H1 (cell line): ENCODE measurements around the gene NXPH1. TPM values are rescaled to one million over a fixed set of nuclear protein-coding genes. Genes with fewer than 3 reads are reported as not detected.

Experiments used
- CTCF ChIA-PET: fragments of 300-600 bp; sonication (Branson Sonifier 250); formaldehyde crosslinking; loops from one replicate; lab custom pipeline; 2021; ENCODE audit not compliant: partially characterized antibody; lab: Charles Lee
- POLR2A ChIA-PET: fragments of 300-600 bp; sonication (Branson Sonifier 250); formaldehyde crosslinking; loops from one replicate; lab custom pipeline; 2021; ENCODE audit warnings: inconsistent platforms; ENCODE audit not compliant: partially characterized antibody; lab: Charles Lee
- DNase-seq, 2 experiments: peaks; one replicate each; pipeline versions ENCODE4 v3.0.0 to v3.0.0-alpha.2; 2010 to 2022; ENCODE audit warnings: low spot score in 2 of 2, low read depth in 1 of 2, mixed read lengths in 1 of 2
- FAIRE-seq: peaks from 2 replicates; lab custom pipeline; 2011; peaks lifted over from hg19 to GRCh38; lab: Jason Lieb, UNC
- H2AFZ ChIP-seq: 2 replicates; pipeline ENCODE4 v1.8.1; 2012; ENCODE audit warnings: low read length, inconsistent platforms
- H2AK5ac ChIP-seq: 2 replicates; pipeline ENCODE4 v1.6.1; 2013; ENCODE audit warnings: low read depth, low read length
- H2BK120ac ChIP-seq: replicated peaks from 2 replicates; pipeline ENCODE3; 2013; ENCODE audit warnings: low read depth, low read length, inconsistent platforms
- H2BK12ac ChIP-seq: 2 replicates; pipeline ENCODE4 v1.6.1; 2013; ENCODE audit warnings: low read depth, low read length
- H2BK15ac ChIP-seq: 2 replicates; pipeline ENCODE4 v1.6.1; 2013; ENCODE audit warnings: low read length
- H2BK20ac ChIP-seq: 2 replicates; pipeline ENCODE4 v1.6.1; 2013; ENCODE audit warnings: low read length
- H2BK5ac ChIP-seq: 2 replicates; pipeline ENCODE4 v1.6.1; 2013; ENCODE audit warnings: low read depth, low read length
- H3K14ac ChIP-seq: 2 replicates; pipeline ENCODE4 v1.6.1; 2013; ENCODE audit warnings: inconsistent platforms; ENCODE audit not compliant: insufficient read length
- H3K18ac ChIP-seq: 2 replicates; pipeline ENCODE4 v1.6.1; 2013; ENCODE audit warnings: low read length; ENCODE audit errors: extremely low read depth
- H3K23ac ChIP-seq: 2 replicates; pipeline ENCODE4 v1.6.1; 2013; ENCODE audit warnings: inconsistent platforms; ENCODE audit not compliant: insufficient read length
- H3K23me2 ChIP-seq: 2 replicates; pipeline ENCODE4 v1.6.1; 2013; ENCODE audit warnings: low read depth, low read length
- H3K27ac ChIP-seq: 2 replicates; pipeline ENCODE4 v1.6.1; 2011; ENCODE audit warnings: low read depth, low read length, inconsistent platforms
- H3K27me3 ChIP-seq, 4 experiments: replicated peaks in 1 of 4; 1 replicate in 1 of 4; 2 replicates in 3 of 4; pipeline versions ENCODE4 v1.6.1 to v1.8.1; 2011 to 2013; ENCODE audit warnings: low read length in 3 of 4, mild to moderate bottlenecking in 3 of 4, inconsistent platforms in 2 of 4, mixed read lengths in 2 of 4, moderate library complexity in 1 of 4; ENCODE audit not compliant: control insufficient read depth in 3 of 4, insufficient read depth in 3 of 4; ENCODE audit errors: extremely low read depth in 1 of 4
- H3K36me3 ChIP-seq, 4 experiments: 2 replicates each; pipeline versions ENCODE4 v1.6.1 to v1.8.1; 2011 to 2013; ENCODE audit warnings: mild to moderate bottlenecking in 4 of 4, low read length in 3 of 4, moderate library complexity in 2 of 4, control low read depth in 1 of 4, inconsistent platforms in 1 of 4; ENCODE audit not compliant: insufficient read depth in 4 of 4, control insufficient read depth in 2 of 4
- H3K4ac ChIP-seq: replicated peaks from 2 replicates; pipeline ENCODE3; 2013; ENCODE audit warnings: low read length, low read depth, mixed read lengths, inconsistent platforms; ENCODE audit not compliant: insufficient read length
- H3K4me1 ChIP-seq, 4 experiments: replicated peaks in 1 of 4; 1 replicate in 1 of 4; 2 replicates in 3 of 4; pipeline versions ENCODE4 v1.6.1 to v1.8.1; 2011 to 2013; ENCODE audit warnings: low read length in 3 of 4, inconsistent platforms in 2 of 4, mixed read lengths in 1 of 4; ENCODE audit not compliant: insufficient read depth in 4 of 4, control insufficient read depth in 3 of 4
- H3K4me2 ChIP-seq, 2 experiments: 2 replicates each; pipeline versions ENCODE4 v1.6.1 to v1.8.1; 2011 to 2013; ENCODE audit warnings: low read depth in 2 of 2, low read length in 2 of 2, control low read depth in 1 of 2, inconsistent platforms in 1 of 2, mild to moderate bottlenecking in 1 of 2; ENCODE audit not compliant: insufficient read depth in 1 of 2
- H3K4me3 ChIP-seq, 4 experiments: fragments of 200-600, 300-600 bp in 1 of 4; sonication (generic), shearing (Covaris generic), sonication (Bioruptor Twin) in 1 of 4; 2 replicates each; pipeline versions ENCODE4 v1.5.1 to v1.8.1; 2011 to 2016; ENCODE audit warnings: low read length in 4 of 4, low read depth in 3 of 4, control low read depth in 2 of 4, inconsistent platforms in 2 of 4, mild to moderate bottlenecking in 2 of 4, mixed read lengths in 1 of 4, moderate library complexity in 1 of 4; ENCODE audit not compliant: insufficient read depth in 2 of 4; ENCODE audit errors: extremely low read depth in 1 of 4
- H3K56ac ChIP-seq: replicated peaks from 2 replicates; pipeline ENCODE3; 2013; ENCODE audit warnings: low read depth, mild to moderate bottlenecking, mixed read lengths, low read length, inconsistent platforms; ENCODE audit not compliant: insufficient read length
- H3K79me1 ChIP-seq: 2 replicates; pipeline ENCODE4 v1.6.1; 2013; ENCODE audit warnings: low read depth, low read length, control low read depth
- H3K79me2 ChIP-seq, 2 experiments: 2 replicates each; pipeline versions ENCODE4 v1.6.1 to v1.8.1; 2012 to 2013; ENCODE audit warnings: low read length in 2 of 2, mild to moderate bottlenecking in 2 of 2, inconsistent platforms in 1 of 2; ENCODE audit not compliant: insufficient read depth in 2 of 2, control insufficient read depth in 1 of 2
- H3K9ac ChIP-seq, 4 experiments: replicated peaks in 1 of 4; 1 replicate in 1 of 4; 2 replicates in 3 of 4; pipeline versions ENCODE4 v1.6.1 to v1.8.1; 2011 to 2013; ENCODE audit warnings: low read depth in 3 of 4, low read length in 3 of 4, control low read depth in 2 of 4, mild to moderate bottlenecking in 2 of 4, moderate library complexity in 2 of 4, inconsistent platforms in 1 of 4; ENCODE audit errors: extremely low read depth in 1 of 4
- H3K9me3 ChIP-seq, 2 experiments: 2 replicates each; pipeline versions ENCODE4 v1.6.1 to v1.8.1; 2012 to 2013; ENCODE audit warnings: mild to moderate bottlenecking in 2 of 2, moderate library complexity in 2 of 2, control low read depth in 1 of 2, inconsistent platforms in 1 of 2, low read depth in 1 of 2, low read length in 1 of 2, mixed read lengths in 1 of 2; ENCODE audit not compliant: insufficient read depth in 2 of 2
- H4K20me1 ChIP-seq, 2 experiments: replicated peaks in 1 of 2; 2 replicates each; pipeline versions ENCODE3 to v1.8.1; 2011 to 2013; ENCODE audit warnings: inconsistent platforms in 2 of 2, low read length in 2 of 2, mild to moderate bottlenecking in 1 of 2; ENCODE audit not compliant: insufficient read depth in 2 of 2, control insufficient read depth in 1 of 2
- H4K5ac ChIP-seq: 2 replicates; pipeline ENCODE4 v1.6.1; 2013; ENCODE audit warnings: low read length, low read depth, mixed read lengths, inconsistent platforms; ENCODE audit not compliant: insufficient read length
- H4K8ac ChIP-seq: 2 replicates; pipeline ENCODE4 v1.8.0; 2013; ENCODE audit warnings: mild to moderate bottlenecking, moderate library complexity, low read length, inconsistent platforms; ENCODE audit not compliant: insufficient read depth; ENCODE audit errors: extremely low read depth
- H4K91ac ChIP-seq: replicated peaks from 2 replicates; pipeline ENCODE3; 2013; ENCODE audit warnings: low read length, mixed read lengths, inconsistent platforms; ENCODE audit not compliant: insufficient read length
- EP300 ChIP-seq, 2 experiments: IDR thresholded peaks; 1 replicate in 1 of 2; 2 replicates in 1 of 2; pipeline ENCODE4 v1.6.1; 2011 to 2012; ENCODE audit warnings: low read depth in 2 of 2, low read length in 2 of 2, mild to moderate bottlenecking in 2 of 2, borderline replicate concordance in 1 of 2, inconsistent platforms in 1 of 2, moderate library complexity in 1 of 2
- SP1 ChIP-seq: IDR thresholded peaks from 2 replicates; pipeline ENCODE4 v1.6.1; 2011; ENCODE audit warnings: low read depth, low read length
- SP2 ChIP-seq: IDR thresholded peaks from 2 replicates; pipeline ENCODE4 v1.6.1; 2012; ENCODE audit warnings: mild to moderate bottlenecking, low read length, inconsistent platforms
- TAF1 ChIP-seq: IDR thresholded peaks from 2 replicates; pipeline ENCODE4 v1.6.1; 2011; ENCODE audit warnings: mild to moderate bottlenecking, low read depth, low read length
- WGBS, 2 experiments: shearing (Covaris generic) in 1 of 2; methylation state at CpG; one replicate each; pipeline versions ENCODE4 v1.1.6 to v1.1.7; 2013 to 2015; ENCODE audit warnings: low lambda C conversion rate in 2 of 2, mixed read lengths in 2 of 2, inconsistent platforms in 1 of 2, low coverage in 1 of 2, missing lambda C conversion rate in 1 of 2; ENCODE audit not compliant: insufficient replicate concordance in 2 of 2, insufficient coverage in 1 of 2, insufficient read length in 1 of 2; ENCODE audit errors: extremely low coverage in 1 of 2, missing lambda C conversion rate in 1 of 2; 5-methylcytosine and 5-hydroxymethylcytosine counted together
- polyA plus RNA-seq, 7 experiments: library from polyadenylated mRNA; depleted of rRNA in 3 of 7; stranded (reverse) in 5 of 7; unstranded in 2 of 7; fragments of >200 nt in 5 of 7; fragments of 200-250 nt in 2 of 7; gene quantifications; 1 replicate in 5 of 7; 2 replicates in 1 of 7; 4 replicates in 1 of 7; pipeline versions ENCODE4 v1.2.1 to v1.2.3, GENCODE V29; 2011 to 2013; ENCODE audit warnings: missing spikeins in 2 of 7, mixed read lengths in 2 of 7
- total RNA-seq: library from RNA; stranded (reverse); fragmentation: NEBNext Ultra II Directional; extraction: Animal tissue kit (Norgen Biotek cat#: 25700); gene quantifications from 2 replicates; pipeline ENCODE4 v1.2.1, GENCODE V29; 2021

NXPH1 gene
- total and polyA plus RNA-seq, 2 of the 8 experiments (the other 6 are each of a cell fraction or from before 2014, with no cell fraction given): 0.14 to 1.0 TPM

DNA sequence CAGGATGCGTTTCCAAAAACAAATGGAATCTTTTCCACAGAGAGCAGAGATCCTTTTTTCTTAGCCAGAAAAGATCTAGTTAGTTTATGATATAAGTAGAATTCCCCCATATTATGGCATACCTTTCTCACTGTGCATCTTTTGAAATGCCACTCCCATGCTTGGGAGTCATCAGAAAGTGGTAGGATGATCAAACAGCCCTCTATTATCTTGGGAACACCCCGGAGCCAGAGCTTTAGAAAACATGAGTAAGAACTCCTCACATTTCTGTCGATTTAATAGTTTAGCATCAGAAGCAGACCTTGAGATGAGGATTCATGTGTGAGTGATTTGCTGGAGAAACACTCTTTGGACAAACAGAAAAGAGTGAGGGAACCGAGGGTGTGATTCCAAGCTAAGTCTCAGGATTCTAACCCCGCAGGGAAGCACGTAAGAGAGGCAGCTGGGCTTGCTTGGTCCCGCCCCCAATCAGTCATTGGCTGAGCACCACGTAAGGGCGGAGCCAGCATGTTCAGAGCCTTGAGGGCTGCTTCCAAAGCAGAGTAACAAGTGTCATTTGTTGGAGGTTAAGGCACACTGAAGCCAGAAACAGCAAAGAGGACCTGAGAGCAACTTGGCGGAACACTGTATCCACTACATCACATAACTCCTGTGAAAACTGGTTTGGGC, 43.7 kb upstream of the NXPH1 start:
- Histone ChIP-seq H4K5ac (no peak overlapping the region), H3K27me3 (no peaks in the 10 kb centered on the region), H2BK120ac (no peak overlapping the region), H2AK5ac (no peak overlapping the region), H3K79me2 (no peaks in the 10 kb centered on the region), H2BK12ac (no peak overlapping the region), H2AFZ (peak overlapping the region; percentile 82; the same call in 1 of the 2 replicates), H2BK20ac (no peak overlapping the region), H3K14ac (no peak overlapping the region), H3K23ac (no peak overlapping the region), H3K23me2 (no peaks in the 10 kb centered on the region), H3K18ac (no peak overlapping the region), H2BK15ac (no peak overlapping the region), H3K4ac (no peak overlapping the region), H3K4me2 (peak overlapping the region; percentile 52 to 66), H3K4me3 (peak overlapping the region in 3 of 4 experiments; percentile 3 to 46 (median 20); a peak in 5 of 8 replicates), H3K36me3 (no peaks in the 10 kb centered on the region), H3K9ac (no peak overlapping the region), H4K20me1 (no peaks in the 10 kb centered on the region), H3K4me1 (peaks cover 0 to 6% (median 6%) of the 10 kb centered on the region in 4 experiments; a peak in 6 of 7 replicates), H4K8ac (no peak overlapping the region), H3K27ac (no peak overlapping the region), H2BK5ac (no peak overlapping the region), H4K91ac (no peak overlapping the region), H3K79me1 (no peaks in the 10 kb centered on the region), H3K9me3 (no peaks in the 10 kb centered on the region), H3K56ac (no peak overlapping the region)
- WGBS, 2 experiments: 31% methylated on average over 10 of the region's 10 CpGs; no CpG with 5 or more reads in 1 of the 2 experiments
- peak; percentile 44 to 82 for DNase-seq
- peak; percentile 85 for FAIRE-seq
- CTCF ChIA-PET: interaction anchor here (1.8 kb wide), 1 partner anchor 113 kb away, joined by 5 read pairs; no protein-coding TSS in a partner anchor
- POLR2A ChIA-PET: interaction anchor here (0.7 kb wide), 2 partner anchors 15 to 251 kb away, joined by 3 to 4 read pairs; no protein-coding TSS in a partner anchor
- TF ChIP-seq EP300 (IDR thresholded peaks at IDR 0.05; ENCODE audit: borderline replicate concordance in 1 of 2, low read depth in 2 of 2, low read length in 2 of 2) (no peak), SP2 (no peak), SP1 (0 out of 2 replicates have a peak, but pooled peaks have one; percentile 8), TAF1 (peak; percentile 49)
